K562 (cell line): ENCODE data around the gene APOB. TPM values are rescaled to one million over a fixed set of nuclear protein-coding genes. Genes with fewer than 3 reads are reported as not detected.

Experiments
- ATAC-seq: fragments of 200-7000 bp; cut with Tn5 transposase; 3 replicates; pipeline ENCODE4 v1.9.1; 2020; ENCODE audit warnings: moderate library complexity
- BruUV-seq: library from RNA; stranded (reverse); fragments of 400-500 nt; replicated peaks from 2 replicates; lab custom pipeline; 2021; lab: Mats Ljungman, UMichigan
- CTCF ChIA-PET: fragments of 300-600 bp; formaldehyde crosslinking; extraction: SDS; loops from one replicate; lab custom pipeline; 2021; ENCODE audit warnings: low intra/inter-chr PET ratio; lab: Yijun Ruan, JAX
- POLR2A ChIA-PET: fragments of 300-600, 350-650 bp; sonication (Branson Sonifier 250); formaldehyde crosslinking; extraction: SDS; loops from one replicate; lab custom pipeline; 2021; ENCODE audit warnings: antibody characterized with exemption, inconsistent platforms; lab: Yijun Ruan, JAX
- DNase-seq, 4 experiments: peaks; one replicate each; pipeline versions ENCODE4 v3.0.0 to v3.0.0-alpha.2; 2011 to 2018; ENCODE audit warnings: low spot score in 3 of 4, mixed read lengths in 3 of 4; ENCODE audit errors: extremely low read depth in 1 of 4
- FAIRE-seq: peaks from 2 replicates; lab custom pipeline; 2011; peaks lifted over from hg19 to GRCh38; lab: Jason Lieb, UNC
- H2AFZ ChIP-seq: 2 replicates; pipeline ENCODE4 v1.6.0; 2011; ENCODE audit warnings: low read depth, low read length, control low read depth, inconsistent platforms
- H3K27ac ChIP-seq: fragments of 200-600 bp; 3 replicates; pipeline ENCODE4 v1.8.0; 2011; ENCODE audit warnings: low read depth, mild to moderate bottlenecking, control low read depth, inconsistent platforms, low read length, moderate library complexity, mixed read lengths; ENCODE audit errors: extremely low read depth
- H3K27me3 ChIP-seq, 2 experiments: fragments of 300-600 bp in 1 of 2; 2 replicates in 1 of 2; 3 replicates in 1 of 2; pipeline versions ENCODE4 v1.6.0 to v1.8.0; 2011; ENCODE audit warnings: inconsistent platforms in 2 of 2, low read length in 2 of 2, mild to moderate bottlenecking in 1 of 2, mixed read lengths in 1 of 2, moderate library complexity in 1 of 2; ENCODE audit not compliant: control insufficient read depth in 2 of 2, insufficient read depth in 2 of 2
- H3K36me3 ChIP-seq: fragments of 300-600 bp; 3 replicates; pipeline ENCODE4 v1.8.0; 2011; ENCODE audit warnings: mild to moderate bottlenecking, low read length, inconsistent platforms; ENCODE audit not compliant: control insufficient read depth, insufficient read depth
- H3K4me1 ChIP-seq, 2 experiments: fragments of 200-600 bp in 1 of 2; replicated peaks in 1 of 2; 2 replicates in 1 of 2; 3 replicates in 1 of 2; pipeline versions ENCODE4 v1.5.1 to v1.8.0; 2011; ENCODE audit warnings: inconsistent platforms in 2 of 2, low read length in 2 of 2, mild to moderate bottlenecking in 1 of 2, mixed read lengths in 1 of 2, moderate library complexity in 1 of 2; ENCODE audit not compliant: control insufficient read depth in 2 of 2, insufficient read depth in 2 of 2
- H3K4me2 ChIP-seq: 2 replicates; pipeline ENCODE4 v1.6.1; 2011; ENCODE audit warnings: low read length, control low read depth, inconsistent platforms, mixed read lengths; ENCODE audit not compliant: insufficient read depth
- H3K4me3 ChIP-seq: fragments of 200-600 bp; sonication (generic), shearing (Covaris generic); 2 replicates; pipeline ENCODE4 v1.5.1; 2016; ENCODE audit warnings: control low read depth, inconsistent platforms
- H3K79me2 ChIP-seq: fragments of 200-600 bp; 3 replicates; pipeline ENCODE4 v1.8.0; 2011; ENCODE audit warnings: low read length, inconsistent platforms; ENCODE audit not compliant: control insufficient read depth, insufficient read depth
- H3K9ac ChIP-seq, 2 experiments: 2 replicates each; pipeline versions ENCODE4 v1.6.0 to v1.6.1; 2011; ENCODE audit warnings: low read depth in 2 of 2, low read length in 2 of 2, control low read depth in 1 of 2, inconsistent platforms in 1 of 2, mild to moderate bottlenecking in 1 of 2, mixed read lengths in 1 of 2; ENCODE audit not compliant: insufficient read depth in 1 of 2
- H3K9me1 ChIP-seq: one replicate; pipeline ENCODE4 v1.6.0; 2011; ENCODE audit warnings: inconsistent platforms, mild to moderate bottlenecking, low read length, moderate library complexity; ENCODE audit not compliant: control insufficient read depth, insufficient read depth
- H3K9me3 ChIP-seq: replicated peaks from 2 replicates; pipeline ENCODE4 v1.5.1; 2011; ENCODE audit warnings: low read depth, low read length, inconsistent platforms; ENCODE audit not compliant: control insufficient read depth, insufficient read depth
- H4K20me1 ChIP-seq: replicated peaks from 2 replicates; pipeline ENCODE4 v1.6.1; 2011; ENCODE audit warnings: low read length, inconsistent platforms, mixed read lengths; ENCODE audit not compliant: control insufficient read depth, insufficient read depth
- CEBPB ChIP-seq: fragments of 450-650 bp; IDR thresholded peaks from 2 replicates; pipeline ENCODE4 v1.6.1; 2016; ENCODE audit warnings: missing genetic modification characterization, missing compliant biosample characterization
- FOXP1 ChIP-seq: sonication (generic); formaldehyde crosslinking; IDR thresholded peaks from 2 replicates; pipeline ENCODE4 v1.8.0; 2022; ENCODE audit warnings: mild to moderate bottlenecking, missing genetic modification reagents
- HDAC1 ChIP-seq, 2 experiments: fragments of 450-650 bp; IDR thresholded peaks; 2 replicates each; pipeline ENCODE4 v1.6.1; 2016 to 2017; ENCODE audit warnings: inconsistent platforms in 1 of 2, mild to moderate bottlenecking in 1 of 2, moderate library complexity in 1 of 2
- MTF1 ChIP-seq: fragments of 250-450 bp; sonication (Bioruptor Pico); IDR thresholded peaks from 2 replicates; pipeline ENCODE4 v1.9.0; 2021; ENCODE audit warnings: moderate library complexity, mild to moderate bottlenecking, inconsistent platforms, borderline replicate concordance
- SIN3B ChIP-seq: fragments of 450-650 bp; IDR thresholded peaks from 2 replicates; pipeline ENCODE4 v1.6.1; 2017; ENCODE audit warnings: low read depth, mild to moderate bottlenecking, moderate library complexity
- TRIM28 ChIP-seq: fragments of 450-650 bp; IDR thresholded peaks from 2 replicates; pipeline ENCODE4 v1.6.1; 2017
- ZBTB26 ChIP-seq: fragments of 450-650 bp; formaldehyde crosslinking; IDR thresholded peaks from 2 replicates; pipeline ENCODE4 v1.4.0; 2022; ENCODE audit warnings: missing genetic modification characterization
- ZBTB8A ChIP-seq: fragments of 450-650 bp; IDR thresholded peaks from 2 replicates; pipeline ENCODE4 v1.6.1; 2018; ENCODE audit warnings: mild to moderate bottlenecking, moderate library complexity; ENCODE audit not compliant: partially characterized antibody
- ZNF146 ChIP-seq: IDR thresholded peaks from one replicate; pipeline ENCODE4 v1.6.1; 2018; ENCODE audit warnings: missing compliant biosample characterization; ENCODE audit not compliant: unreplicated experiment
- ZNF165 ChIP-seq: fragments of 250-450 bp; sonication (Bioruptor Pico); IDR thresholded peaks from 2 replicates; pipeline ENCODE4 v1.4.0; 2020; ENCODE audit warnings: borderline replicate concordance
- ZNF232 ChIP-seq: sonication (generic); formaldehyde crosslinking; IDR thresholded peaks from 2 replicates; pipeline ENCODE4 v1.8.0; 2022; ENCODE audit warnings: mild to moderate bottlenecking, missing genetic modification reagents
- ZNF274 ChIP-seq: IDR thresholded peaks from 2 replicates; pipeline ENCODE4 v1.6.1; 2011; ENCODE audit warnings: low read depth, mild to moderate bottlenecking, low read length, moderate library complexity, borderline replicate concordance
- ZNF436 ChIP-seq: fragments of 250-450, 450-650 bp; sonication (Bioruptor Pico); formaldehyde crosslinking; IDR thresholded peaks from 2 replicates; pipeline ENCODE4 v1.7.0; 2020; ENCODE audit warnings: mild to moderate bottlenecking
- WGBS: fragments of 100-300 bp; shearing (Covaris generic); methylation state at CpG from one replicate; pipeline ENCODE4 v1.1.6; 2016; ENCODE audit warnings: low coverage, mixed read lengths; ENCODE audit not compliant: insufficient coverage; ENCODE audit errors: missing lambda C conversion rate; 5-methylcytosine and 5-hydroxymethylcytosine counted together
- in situ Hi-C: fragments of 300-500 bp; cut with MboI; formaldehyde crosslinking; loops from 4 replicates; pipeline ENCODE4 v1.15.0; 2018; ENCODE audit warnings: inconsistent platforms, mixed read lengths
- intact Hi-C: fragments of 100-400 bp; cut with micrococcal nuclease; formaldehyde crosslinking; loops from 2 replicates; pipeline ENCODE4 v1.14.2; 2022
- polyA plus RNA-seq, 8 experiments: library from polyadenylated mRNA; depleted of rRNA in 4 of 8; stranded (reverse) in 5 of 8; unstranded in 3 of 8; fragments of >200 nt; fragmentation: Nextera tagmentation in 2 of 8; fragmentation: Illumina TruSeq in 1 of 8; extraction: Ambion mirVana in 2 of 8; extraction: Trizol in 1 of 8; gene quantifications; 2 replicates each; pipeline versions ENCODE4 v1.2.1 to v1.2.3, GENCODE V29; 2011 to 2014; ENCODE audit warnings: inconsistent platforms in 1 of 8, missing spikeins in 1 of 8
- total RNA-seq, 7 experiments: library from RNA; depleted of rRNA in 6 of 7; stranded (reverse); fragments of >200 nt in 6 of 7; fragmentation: Illumina TruSeq in 2 of 7; extraction: Trizol in 2 of 7; gene quantifications; 2 replicates each; pipeline versions ENCODE4 v1.2.1 to v1.2.3, GENCODE V29; 2011 to 2021; ENCODE audit warnings: low replicate concordance in 1 of 7
- TF ChIP-seq, protein P1 (sequence below): fragments of 450-650 bp; IDR thresholded peaks from 2 replicates; pipeline ENCODE4 v1.6.1; 2018; ENCODE audit warnings: mild to moderate bottlenecking, low read depth; ENCODE audit not compliant: partially characterized antibody
- TF ChIP-seq, protein P2 (sequence below): sonication (generic); IDR thresholded peaks from 2 replicates; pipeline ENCODE4 v1.6.1; 2016
- TF ChIP-seq, protein P3 (sequence below): sonication (generic); formaldehyde crosslinking; IDR thresholded peaks from 2 replicates; pipeline ENCODE4 v1.8.0; 2022; ENCODE audit warnings: mild to moderate bottlenecking, missing genetic modification reagents, borderline replicate concordance

Gene APOB
- total and polyA plus RNA-seq, 9 of the 15 experiments (the other 6 are each of a cell fraction or from before 2014, with no cell fraction given) = 0.73 TPM; not detected in 8

GRCh38 chr2:21047141-21048009, 3.5 kb upstream of the APOB start:
- Histone ChIP-seq H3K36me3 (no peaks in the 10 kb centered on the region), H2AFZ (no peak overlapping the region), H4K20me1 (no peaks in the 10 kb centered on the region; the same call in 1 of the 2 replicates), H3K9me3 (no peaks in the 10 kb centered on the region), H3K4me1 (peaks cover 0 to 8% of the 10 kb centered on the region in 2 experiments; a peak in 1 of 5 replicates), H3K9ac (no peak overlapping the region), H3K9me1 (no peaks in the 10 kb centered on the region), H3K27ac (no peak overlapping the region), H3K79me2 (no peaks in the 10 kb centered on the region), H3K27me3 (peaks cover 2 to 19% of the 10 kb centered on the region in 2 experiments; a peak in 3 of 5 replicates), H3K4me2 (no peak overlapping the region), H3K4me3 (no peak overlapping the region)
- FAIRE-seq (no peak), DNase-seq (no peak), ATAC-seq (no peak)
- ChIA-PET CTCF (no interaction called here), POLR2A (no interaction called here)
- in situ Hi-C loops (no loop called here), intact Hi-C loops (no loop called here)
- WGBS = 2% methylated on average over 8 of the region's 8 CpGs
- no TSS peak for BruUV-seq
- no peak for TF ChIP-seq SIN3B
- no peak for TF ChIP-seq ZBTB8A
- TF ChIP-seq FOXP1 = no peak
- no peak for TF ChIP-seq ZNF146
- TF ChIP-seq, protein P1, sequence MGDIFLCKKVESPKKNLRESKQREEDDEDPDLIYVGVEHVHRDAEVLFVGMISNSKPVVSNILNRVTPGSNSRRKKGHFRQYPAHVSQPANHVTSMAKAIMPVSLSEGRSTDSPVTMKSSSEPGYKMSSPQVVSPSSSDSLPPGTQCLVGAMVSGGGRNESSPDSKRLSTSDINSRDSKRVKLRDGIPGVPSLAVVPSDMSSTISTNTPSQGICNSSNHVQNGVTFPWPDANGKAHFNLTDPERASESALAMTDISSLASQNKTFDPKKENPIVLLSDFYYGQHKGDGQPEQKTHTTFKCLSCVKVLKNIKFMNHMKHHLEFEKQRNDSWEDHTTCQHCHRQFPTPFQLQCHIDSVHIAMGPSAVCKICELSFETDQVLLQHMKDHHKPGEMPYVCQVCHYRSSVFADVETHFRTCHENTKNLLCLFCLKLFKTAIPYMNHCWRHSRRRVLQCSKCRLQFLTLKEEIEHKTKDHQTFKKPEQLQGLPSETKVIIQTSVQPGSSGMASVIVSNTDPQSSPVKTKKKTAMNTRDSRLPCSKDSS = no peak
- TF ChIP-seq, protein P2, sequence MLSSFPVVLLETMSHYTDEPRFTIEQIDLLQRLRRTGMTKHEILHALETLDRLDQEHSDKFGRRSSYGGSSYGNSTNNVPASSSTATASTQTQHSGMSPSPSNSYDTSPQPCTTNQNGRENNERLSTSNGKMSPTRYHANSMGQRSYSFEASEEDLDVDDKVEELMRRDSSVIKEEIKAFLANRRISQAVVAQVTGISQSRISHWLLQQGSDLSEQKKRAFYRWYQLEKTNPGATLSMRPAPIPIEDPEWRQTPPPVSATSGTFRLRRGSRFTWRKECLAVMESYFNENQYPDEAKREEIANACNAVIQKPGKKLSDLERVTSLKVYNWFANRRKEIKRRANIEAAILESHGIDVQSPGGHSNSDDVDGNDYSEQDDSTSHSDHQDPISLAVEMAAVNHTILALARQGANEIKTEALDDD = no peak
- no peak for TF ChIP-seq ZNF436 (CRISPR knock-in tag)
- no peak for TF ChIP-seq CEBPB
- no peak for TF ChIP-seq ZNF274
- TF ChIP-seq, protein P3, sequence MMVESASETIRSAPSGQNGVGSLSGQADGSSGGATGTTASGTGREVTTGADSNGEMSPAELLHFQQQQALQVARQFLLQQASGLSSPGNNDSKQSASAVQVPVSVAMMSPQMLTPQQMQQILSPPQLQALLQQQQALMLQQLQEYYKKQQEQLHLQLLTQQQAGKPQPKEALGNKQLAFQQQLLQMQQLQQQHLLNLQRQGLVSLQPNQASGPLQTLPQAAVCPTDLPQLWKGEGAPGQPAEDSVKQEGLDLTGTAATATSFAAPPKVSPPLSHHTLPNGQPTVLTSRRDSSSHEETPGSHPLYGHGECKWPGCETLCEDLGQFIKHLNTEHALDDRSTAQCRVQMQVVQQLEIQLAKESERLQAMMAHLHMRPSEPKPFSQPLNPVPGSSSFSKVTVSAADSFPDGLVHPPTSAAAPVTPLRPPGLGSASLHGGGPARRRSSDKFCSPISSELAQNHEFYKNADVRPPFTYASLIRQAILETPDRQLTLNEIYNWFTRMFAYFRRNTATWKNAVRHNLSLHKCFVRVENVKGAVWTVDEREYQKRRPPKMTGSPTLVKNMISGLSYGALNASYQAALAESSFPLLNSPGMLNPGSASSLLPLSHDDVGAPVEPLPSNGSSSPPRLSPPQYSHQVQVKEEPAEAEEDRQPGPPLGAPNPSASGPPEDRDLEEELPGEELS (CRISPR knock-in tag) = no peak
- no peak for TF ChIP-seq HDAC1 (IDR thresholded peaks at IDR 0.05)
- no peak for TF ChIP-seq TRIM28
- TF ChIP-seq ZBTB26 (CRISPR knock-in tag) = no peak
- TF ChIP-seq MTF1 (CRISPR knock-in tag) = no peak
- TF ChIP-seq ZNF165 (CRISPR knock-in tag) = no peak
- no peak for TF ChIP-seq ZNF232 (CRISPR knock-in tag)
